Ovary (tissue), 9 donors: ENCODE data around the gene GPR21. TPM values are rescaled to one million over a fixed set of nuclear protein-coding genes. Genes with fewer than 3 reads are reported as not detected.

Experiments used
- DNase-seq, 5 donors: peaks; one replicate each; pipeline ENCODE4 v3.0.0-alpha.2; 2019 to 2020
- H3K27ac ChIP-seq, 2 donors: fragments of 200-600 bp; one replicate each; pipeline versions ENCODE4 v1.5.1 to v1.8.0; 2019 to 2022
- H3K27me3 ChIP-seq: fragments of 200-600 bp; one replicate; pipeline ENCODE4 v1.8.0; 2022
- H3K36me3 ChIP-seq: fragments of 200-600 bp; sonication (generic); one replicate; pipeline ENCODE4 v1.5.1; 2019
- H3K4me1 ChIP-seq: one replicate; pipeline ENCODE4 v1.8.1; 2013; ENCODE audit warnings: mild to moderate bottlenecking, moderate library complexity; ENCODE audit not compliant: insufficient read depth
- H3K4me3 ChIP-seq: fragments of 200-600 bp; sonication (generic); one replicate; pipeline ENCODE4 v1.5.1; 2017
- H3K9me3 ChIP-seq, 2 donors: fragments of 200-600 bp in 1 of 2; sonication (generic) in 1 of 2; one replicate each; pipeline versions ENCODE4 v1.5.1 to v1.8.1; 2013 to 2019; ENCODE audit warnings: mild to moderate bottlenecking in 1 of 2, moderate library complexity in 1 of 2
- CTCF ChIP-seq, 3 donors: fragments of 450-650 bp in 2 of 3; fragments of 200-600 bp in 1 of 3; IDR thresholded peaks; one replicate each; pipeline versions ENCODE4 v1.5.1 to v1.8.0; 2016 to 2022; ENCODE audit warnings: antibody characterized with exemption in 3 of 3, mild to moderate bottlenecking in 1 of 3
- EP300 ChIP-seq: sonication (generic); formaldehyde crosslinking; IDR thresholded peaks from one replicate; pipeline ENCODE4 v1.6.1; 2017; ENCODE audit warnings: antibody characterized with exemption
- POLR2A ChIP-seq: fragments of 450-650 bp; IDR thresholded peaks from one replicate; pipeline ENCODE4 v1.6.1; 2017; ENCODE audit warnings: antibody characterized with exemption, mild to moderate bottlenecking, moderate library complexity
- WGBS, 3 donors: extraction: QIAGEN DNeasy Blood & Tissue Kit in 1 of 3; methylation state at CpG; one replicate each; pipeline versions ENCODE4 v1.1.5 to v1.1.7; 2013 to 2017; 5-methylcytosine and 5-hydroxymethylcytosine counted together
- intact Hi-C, 4 donors: fragments of 100-400 bp; cut with DNase I; formaldehyde crosslinking; loops; one replicate each; pipeline versions ENCODE4 v1.11.0 to v1.15.1; 2022 to 2023
- polyA plus RNA-seq, 2 donors: library from polyadenylated mRNA; stranded (reverse); fragments of 200-250 nt in 1 of 2; fragments of 350-450 nt in 1 of 2; fragmentation: Illumina TruSeq in 1 of 2; extraction: RNeasy Lipid Tissue Mini Kit (QIAGEN cat#74804) in 1 of 2; gene quantifications; one replicate each; pipeline ENCODE4 v1.2.3, GENCODE V29; 2013 to 2014
- total RNA-seq, 7 donors: library from RNA; depleted of rRNA in 2 of 7; stranded (reverse); fragments of >200 nt in 2 of 7; fragmentation: NEBNext Ultra II Directional in 3 of 7; extraction: Animal tissue kit (Norgen Biotek cat#: 25700) in 3 of 7; gene quantifications; one replicate each; pipeline versions ENCODE4 v1.1.0 to v1.2.4, GENCODE V29; 2016 to 2023
- donor health status: DM: no; HTN: no; CAD: no; lungs with moderate emphysema.
- donor health status: DM: no; HTN: no; CAD: no.
- donor health status: Bipolar disorder and iron deficiency.
- donor health status: DM: yes; HTN: yes; CAD: no.
- donor health status: DM: no; HTN: no; CAD: no.
- donor health status: DM: yes; HTN: yes; CAD: no.

Gene GPR21
- total and polyA plus RNA-seq, 9 donors: 0.39 to 2.4 (median 1.7) TPM; not detected in 2

- Histone ChIP-seq H3K4me3 (no peak overlapping the region), H3K27ac (no peak overlapping the region), H3K36me3 (no peaks in the 10 kb centered on the region), H3K9me3 (no peaks in the 10 kb centered on the region), H3K4me1 (no peaks in the 10 kb centered on the region), H3K27me3 (no peaks in the 10 kb centered on the region)
- DNase-seq: peak in 4 of 5 donors; percentile 28 to 50 (median 32)
- intact Hi-C loops: loop anchor here in 1 of 4 donors (10.0 kb wide), 1 partner anchor 87 kb away; the partner anchor contains the start of gene RC3H2
- TF ChIP-seq POLR2A (no peak), CTCF (IDR thresholded peaks at IDR 0.05) (peak in 2 of 3 donors; percentile 59 to 64), EP300 (no peak)
- WGBS, 3 donors: 18 to 31% (median 20%) methylated on average over 4 of the region's 4 CpGs
Measured at GRCh38 chr9:122991370-122991830, 42.1 kb upstream of the GPR21 start.

GRCh38 chr9:122996586-122996985 is 36.9 kb upstream of the GPR21 start:
- DNase-seq: no peak
- H3K36me3 ChIP-seq: no peaks in the 10 kb centered on the region
- no peak overlapping the region for H3K27ac ChIP-seq
- WGBS, 3 donors: 84 to 88% (median 87%) methylated on average over 1 of the region's 1 CpG
- H3K4me1 ChIP-seq: no peaks in the 10 kb centered on the region
- intact Hi-C loops: loop anchor here in 1 of 4 donors (10.0 kb wide), 1 partner anchor 92 kb away; the partner anchor contains the start of gene RC3H2
- no peak overlapping the region for H3K4me3 ChIP-seq
- no peaks in the 10 kb centered on the region for H3K9me3 ChIP-seq
- no peaks in the 10 kb centered on the region for H3K27me3 ChIP-seq
- TF ChIP-seq CTCF (IDR thresholded peaks at IDR 0.05) (no peak), EP300 (no peak), POLR2A (no peak)

- Histone ChIP-seq H3K36me3 (no peaks in the 10 kb centered on the region), H3K4me3 (no peak overlapping the region), H3K4me1 (no peaks in the 10 kb centered on the region), H3K27me3 (no peaks in the 10 kb centered on the region), H3K27ac (no peak overlapping the region), H3K9me3 (no peaks in the 10 kb centered on the region)
- WGBS, 3 donors: 86 to 90% (median 88%) methylated on average over 5 of the region's 5 CpGs
- no peak for DNase-seq
- intact Hi-C loops: loop anchor here in 1 of 4 donors (10.0 kb wide), 1 partner anchor 94 kb away; the partner anchor contains the start of gene RC3H2
- no peak for TF ChIP-seq CTCF (IDR thresholded peaks at IDR 0.05)
Measured at GRCh38 chr9:122998448-122998847, 35.0 kb upstream of the GPR21 start.

- H3K4me3 ChIP-seq: no peak overlapping the region
- H3K4me1 ChIP-seq: peaks cover 4% of the 10 kb centered on the region
- TF ChIP-seq CTCF (IDR thresholded peaks at IDR 0.05) (no peak), POLR2A (no peak), EP300 (no peak)
- DNase-seq: no peak
- no peaks in the 10 kb centered on the region for H3K27me3 ChIP-seq
- no peaks in the 10 kb centered on the region for H3K36me3 ChIP-seq
- H3K27ac ChIP-seq: no peak overlapping the region
- no peaks in the 10 kb centered on the region for H3K9me3 ChIP-seq
- intact Hi-C loops: no loop called here
- 93 to 97% (median 96%) methylated on average over 1 of the region's 1 CpG for WGBS, 3 donors
Measured at GRCh38 chr9:123000371-123001068, 32.9 kb upstream of the GPR21 start.
